ENCODE results near the gene TMEM42. TPM values are rescaled to one million over a fixed set of nuclear protein-coding genes. Genes with fewer than 3 reads are reported as not detected.

The TMEM42 gene
- total and polyA plus RNA-seq, 2 of the 8 experiments (the other 6 are each of a cell fraction or from before 2014, with no cell fraction given): 11.2 to 41.4 TPM

- no peak overlapping the region for H3K18ac ChIP-seq (ENCODE audit: extremely low read depth, low read length)
- H4K8ac ChIP-seq (ENCODE audit: extremely low read depth, insufficient read depth, low read length): no peak overlapping the region
- no peaks in the 10 kb centered on the region for H3K79me2 ChIP-seq (ENCODE audit: control insufficient read depth in 1 of 2, insufficient read depth in 2 of 2, low read length in 2 of 2)
- H2BK15ac ChIP-seq (ENCODE audit: low read length): no peak overlapping the region
- H2AK5ac ChIP-seq (ENCODE audit: low read depth, low read length): no peak overlapping the region
- H3K14ac ChIP-seq (ENCODE audit: insufficient read length): no peak overlapping the region
- no peak overlapping the region for H3K9ac ChIP-seq (replicated peaks in 1 of 4; ENCODE audit: extremely low read depth in 1 of 4, low read depth in 3 of 4, low read length in 3 of 4)
- CTCF ChIA-PET (ENCODE audit: partially characterized antibody): interaction anchor here (0.8 to 4.0 kb wide), 3 partner anchors 16 to 23 kb away, joined by 3 to 31 read pairs (median 4); no protein-coding TSS in a partner anchor
- no peak overlapping the region for H3K23ac ChIP-seq (ENCODE audit: insufficient read length)
- WGBS, 2 experiments (ENCODE audit: extremely low coverage in 1 of 2, insufficient coverage in 1 of 2, insufficient read length in 1 of 2, insufficient replicate concordance in 2 of 2, low coverage in 1 of 2, low lambda C conversion rate in 2 of 2, missing lambda C conversion rate in 1 of 2): 76% methylated on average over 3 of the region's 3 CpGs; no CpG with 5 or more reads in 1 of the 2 experiments
- peaks cover 0 to 5% (median 3%) of the 10 kb centered on the region in 4 experiments; a peak in 3 of 7 replicates for H3K4me1 ChIP-seq (replicated peaks in 1 of 4; ENCODE audit: control insufficient read depth in 3 of 4, insufficient read depth in 4 of 4, low read length in 3 of 4)
- DNase-seq (ENCODE audit: low read depth in 1 of 2, low spot score in 2 of 2): no peak
- no peaks in the 10 kb centered on the region for H3K36me3 ChIP-seq (ENCODE audit: control insufficient read depth in 2 of 4, insufficient read depth in 4 of 4, low read length in 3 of 4)
- H2BK20ac ChIP-seq (ENCODE audit: low read length): no peak overlapping the region
- H3K9me3 ChIP-seq (ENCODE audit: insufficient read depth in 2 of 2, low read depth in 1 of 2, low read length in 1 of 2): no peaks in the 10 kb centered on the region
- FAIRE-seq: no peak
- no peak overlapping the region for H2AFZ ChIP-seq (ENCODE audit: low read length)
- no peak overlapping the region for H3K27ac ChIP-seq (ENCODE audit: low read depth, low read length)
- no peak overlapping the region for H4K5ac ChIP-seq (ENCODE audit: insufficient read length, low read depth, low read length)
- no peak overlapping the region for H3K4ac ChIP-seq (replicated peaks; ENCODE audit: insufficient read length, low read depth, low read length)
- H2BK12ac ChIP-seq (ENCODE audit: low read depth, low read length): peak overlapping the region; percentile 27; the same call in 1 of the 2 replicates
- H4K20me1 ChIP-seq (replicated peaks in 1 of 2; ENCODE audit: control insufficient read depth in 1 of 2, insufficient read depth in 2 of 2, low read length in 2 of 2): no peaks in the 10 kb centered on the region
- H3K79me1 ChIP-seq (ENCODE audit: low read depth, low read length): no peaks in the 10 kb centered on the region
- H3K23me2 ChIP-seq (ENCODE audit: low read depth, low read length): no peaks in the 10 kb centered on the region; the same call in 1 of the 2 replicates
- H3K56ac ChIP-seq (replicated peaks; ENCODE audit: insufficient read length, low read depth, low read length): no peak overlapping the region
- no peak overlapping the region for H2BK5ac ChIP-seq (ENCODE audit: low read depth, low read length)
- no peak overlapping the region for H3K4me3 ChIP-seq (ENCODE audit: extremely low read depth in 1 of 4, insufficient read depth in 2 of 4, low read depth in 3 of 4, low read length in 4 of 4)
- H3K4me2 ChIP-seq (ENCODE audit: insufficient read depth in 1 of 2, low read depth in 2 of 2, low read length in 2 of 2): no peak overlapping the region
- H4K91ac ChIP-seq (replicated peaks; ENCODE audit: insufficient read length, low read length): no peak overlapping the region
- POLR2A ChIA-PET (ENCODE audit: partially characterized antibody): no interaction called here
- H3K27me3 ChIP-seq (replicated peaks in 1 of 4; ENCODE audit: control insufficient read depth in 3 of 4, extremely low read depth in 1 of 4, insufficient read depth in 3 of 4, low read length in 3 of 4): no peaks in the 10 kb centered on the region
- no peak overlapping the region for H2BK120ac ChIP-seq (replicated peaks; ENCODE audit: low read depth, low read length)
- TF ChIP-seq USF2 (IDR thresholded peaks at IDR 0.05; ENCODE audit: low read length) (no peak), BACH1 (IDR thresholded peaks at IDR 0.05; ENCODE audit: low read length) (no peak), NANOG (IDR thresholded peaks at IDR 0.05; ENCODE audit: insufficient read depth, low read depth, low read length, poor library complexity, severe bottlenecking) (no peak), JUND (IDR thresholded peaks at IDR 0.05; ENCODE audit: low read length) (no peak), PHF8 (conservative IDR thresholded peaks at IDR 0.05; ENCODE audit: low read depth, low read length) (no peak), FOSL1 (IDR thresholded peaks at IDR 0.05; ENCODE audit: insufficient read depth, low read depth, low read length) (no peak), EGR1 (IDR thresholded peaks at IDR 0.05; ENCODE audit: borderline replicate concordance, low read depth, low read length) (no peak), YY1 (IDR thresholded peaks at IDR 0.05; ENCODE audit: low read depth, low read length) (no peak), NRF1 (IDR thresholded peaks at IDR 0.05; ENCODE audit: low read depth, low read length) (no peak), MAFK (IDR thresholded peaks at IDR 0.05; ENCODE audit: low read depth, low read length) (no peak), GTF2F1 (IDR thresholded peaks at IDR 0.05; ENCODE audit: borderline replicate concordance, low read depth, low read length) (no peak), SIRT6 (IDR thresholded peaks at IDR 0.05; ENCODE audit: low read length) (no peak), TEAD4 (IDR thresholded peaks at IDR 0.05; ENCODE audit: low read depth, low read length) (no peak)
These were observed 28.5 kb downstream of the TMEM42 start for GRCh38 chr3:44890258-44890657.

Measured in H1 (cell line).